RKO (cell line): ENCODE results near the gene NPFFR2.
"Not testable (repeated sequence)": the region's sequence is repeated elsewhere in the genome, so short reads cannot be mapped to it uniquely, and the experiment has no call there.

ENCODE experiments used
- DNase-seq: peaks from one replicate; pipeline ENCODE4 v3.0.0-alpha.2; 2016; ENCODE audit warnings: low spot score

The NPFFR2 gene

DNA sequence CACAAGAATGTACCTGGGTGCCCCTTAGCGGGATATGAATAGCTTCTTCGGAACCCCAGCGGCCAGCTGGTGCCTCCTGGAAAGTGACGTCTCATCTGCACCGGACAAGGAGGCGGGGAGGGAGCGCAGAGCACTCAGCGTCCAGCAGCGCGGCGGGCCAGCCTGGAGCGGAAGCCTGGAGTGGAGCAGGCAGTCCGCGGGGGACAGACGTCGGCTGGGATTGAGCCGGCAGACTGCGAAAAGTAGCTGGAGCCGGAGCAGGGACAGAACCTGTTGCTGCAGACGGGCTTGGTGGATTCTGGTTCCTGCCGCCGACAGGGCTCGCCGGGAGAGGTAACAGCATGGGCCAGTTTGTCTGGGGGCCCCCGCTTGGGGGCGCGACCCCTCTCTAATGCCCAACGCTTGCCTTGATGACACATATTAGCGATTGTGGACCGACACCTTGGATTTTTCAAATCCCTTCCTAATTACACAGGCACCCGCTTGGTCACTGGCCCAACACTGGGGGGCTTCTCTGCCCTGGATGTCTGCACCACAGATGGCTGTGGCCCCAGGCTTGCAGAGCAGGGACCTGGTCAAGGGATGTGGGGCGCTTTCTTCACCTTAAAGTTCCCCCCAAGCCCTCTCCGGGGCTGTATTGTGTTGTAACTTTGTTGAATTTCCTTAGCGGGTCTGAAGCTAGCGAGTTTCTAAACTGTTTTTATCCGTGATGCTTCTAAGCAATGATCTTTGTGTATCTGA lies at the start of gene NPFFR2:
NPFFR2 (plus strand) TSS at position 133 of the 741 bp plus-strand sequence. CDS start 96,592 bp downstream, outside the sequence.
- DNase-seq = no peak

- no peak for DNase-seq
These were observed 39.1 kb upstream of the NPFFR2 start for GRCh38 chr4:71992571-71993312.

DNA sequence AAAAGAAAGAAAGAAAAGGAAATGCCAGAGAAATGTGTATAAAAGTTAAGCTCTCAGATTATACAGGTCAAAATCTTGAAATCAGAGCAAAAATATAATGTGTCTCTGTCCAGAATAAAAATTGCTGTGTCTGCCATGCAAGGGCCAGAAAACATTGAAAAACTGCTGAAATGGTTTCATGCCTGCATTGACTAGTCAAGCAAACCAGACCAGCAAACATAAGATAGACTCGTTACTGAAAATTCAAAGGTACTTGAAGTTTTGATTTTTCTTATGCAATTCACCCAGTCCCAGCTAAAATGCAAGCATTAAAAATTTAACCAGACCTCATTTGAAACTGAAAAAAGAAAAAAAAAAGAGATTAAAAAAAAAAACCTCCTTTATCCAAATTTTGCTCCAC lies 37.2 kb upstream of the NPFFR2 start:
- no peak for DNase-seq

DNA sequence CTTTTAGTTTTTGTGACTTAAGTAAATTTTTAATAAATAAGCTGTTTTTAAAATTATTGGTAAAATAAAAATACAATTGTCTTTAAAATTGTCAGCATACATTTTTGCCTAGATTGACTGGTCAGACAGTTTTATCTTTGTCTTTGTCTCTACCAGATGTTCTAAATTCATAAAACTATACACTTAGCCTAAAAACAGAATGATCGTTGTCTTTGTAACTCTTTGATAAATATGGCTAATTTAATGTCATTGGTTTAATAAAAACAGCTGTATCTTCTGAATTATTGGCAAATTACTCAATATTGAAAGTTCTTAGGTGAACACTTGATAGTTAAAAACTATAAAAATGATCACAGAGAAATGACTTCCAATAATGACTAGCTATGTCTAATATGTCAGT lies 36.5 kb upstream of the NPFFR2 start:
- DNase-seq = no peak

GRCh38 chr4:72006586-72006985 lies 25.2 kb upstream of the NPFFR2 start:
- peak; percentile 59 for DNase-seq

DNA sequence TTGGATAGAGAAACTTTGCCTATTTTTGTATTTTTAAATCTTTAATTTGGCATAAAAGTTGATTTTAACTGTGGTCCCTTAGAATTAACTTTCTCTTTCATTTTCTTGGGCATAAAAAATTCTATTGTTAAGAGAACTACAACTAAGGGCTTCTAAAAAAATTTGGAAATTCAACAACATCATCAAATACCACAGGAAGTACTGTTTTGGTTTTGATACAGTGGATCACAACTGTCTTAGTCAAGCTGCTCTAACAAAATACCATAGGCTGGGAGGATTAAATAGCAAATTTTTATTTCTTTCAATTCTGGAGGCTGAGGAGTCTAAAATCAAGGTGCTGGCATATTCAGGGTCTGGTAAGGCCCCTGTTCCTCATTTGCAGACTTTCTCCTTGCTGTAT lies 19.9 kb upstream of the NPFFR2 start:
- DNase-seq = no peak

DNA sequence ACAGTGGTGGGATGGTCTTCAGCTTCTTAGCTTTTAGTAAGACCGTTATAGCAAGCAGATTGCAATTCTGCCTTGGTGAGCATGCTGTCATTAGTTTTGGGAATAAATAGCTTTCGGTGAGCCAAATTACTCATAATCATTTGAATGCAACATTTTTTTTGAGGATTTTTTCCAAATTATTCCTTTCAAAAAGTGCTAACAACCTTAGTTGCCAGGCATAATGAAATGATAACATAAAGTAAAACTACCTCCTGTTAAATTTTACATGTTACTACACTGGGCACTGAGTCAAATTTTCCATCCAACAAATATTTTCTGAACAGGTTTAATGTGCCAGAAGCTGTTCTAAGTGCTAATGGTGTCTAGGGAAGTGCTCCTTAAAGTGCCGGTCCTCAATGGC lies 15.8 kb upstream of the NPFFR2 start:
- DNase-seq = no peak

DNA sequence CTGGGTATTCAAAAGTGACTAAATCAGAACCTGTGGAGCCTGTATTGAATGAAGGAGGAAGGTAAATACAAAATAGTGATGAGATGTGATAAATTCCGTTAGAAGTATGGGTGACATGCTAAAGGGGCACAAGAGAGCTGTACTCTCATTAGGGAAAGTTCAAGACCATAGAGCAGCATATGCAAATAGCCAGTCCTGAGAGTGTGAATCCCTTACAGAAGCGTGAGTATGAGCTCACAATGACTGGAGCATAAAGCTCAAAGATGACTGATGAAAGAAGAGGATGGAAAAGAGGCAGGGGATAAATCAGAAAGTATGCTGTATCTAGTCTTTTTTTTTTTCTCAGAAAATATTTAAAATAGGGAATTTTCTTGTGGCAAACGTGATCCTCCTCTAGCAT lies 12.1 kb upstream of the NPFFR2 start:
- DNase-seq = no peak

DNA sequence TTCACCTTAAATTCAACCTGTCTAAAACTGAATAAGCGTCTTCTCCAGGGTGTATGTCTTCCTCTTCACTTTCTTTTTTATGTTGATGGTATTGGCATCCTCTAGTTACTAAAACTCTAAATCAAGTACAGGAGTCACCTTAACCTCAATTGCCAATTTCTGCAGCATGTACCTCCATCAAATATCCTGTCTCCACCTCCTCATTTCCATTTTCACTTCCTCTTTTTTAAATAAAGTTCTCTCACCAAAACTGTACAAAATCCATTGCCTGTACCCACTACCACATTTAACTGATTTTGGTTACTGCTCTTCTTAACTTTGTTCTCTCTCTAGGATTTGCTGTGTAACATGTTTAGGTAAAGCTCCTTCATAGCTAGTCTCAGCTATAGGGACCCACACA lies 9.2 kb upstream of the NPFFR2 start:
- DNase-seq = no peak

DNA sequence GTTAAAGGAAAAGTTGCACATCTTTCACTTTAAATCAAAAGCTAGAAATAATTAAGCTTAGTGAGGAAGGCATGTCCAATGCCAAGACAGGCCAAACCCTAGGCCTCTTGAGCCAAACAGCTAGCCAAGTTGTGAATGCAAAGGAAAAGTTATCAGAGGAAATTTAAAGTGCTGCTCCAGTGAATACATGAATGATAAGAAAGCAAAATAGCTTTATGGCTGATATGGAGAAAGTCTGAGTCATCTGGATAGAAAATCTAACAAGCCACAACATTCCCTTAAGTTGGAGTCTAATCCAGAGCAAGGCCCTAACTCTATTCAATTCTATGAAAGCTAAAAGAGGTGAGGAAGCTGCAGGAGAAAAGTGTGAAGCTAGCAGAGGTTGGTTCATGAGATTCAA lies 23.8 kb downstream of the NPFFR2 start:
- no peak for DNase-seq

DNA sequence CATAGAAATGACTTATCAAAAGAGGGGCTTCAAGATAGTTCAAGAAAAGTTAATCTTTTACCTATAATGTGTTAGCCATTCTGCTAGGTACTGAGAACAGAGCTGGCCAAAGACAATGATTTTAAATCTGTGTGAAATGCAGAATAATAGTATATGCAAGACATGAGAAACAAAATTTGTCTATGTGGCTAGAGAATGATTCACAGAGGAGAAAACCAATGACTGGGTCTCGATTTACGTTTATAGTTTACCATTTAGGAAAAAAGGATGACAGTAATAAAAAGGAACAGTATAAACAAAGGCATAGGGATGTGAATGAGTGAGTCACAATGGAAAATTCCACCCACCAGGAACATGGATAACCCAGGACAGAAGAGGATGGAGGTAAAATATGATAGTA lies 31.9 kb downstream of the NPFFR2 start:
- no peak for DNase-seq

GRCh38 chr4:72067051-72067450 lies 35.3 kb downstream of the NPFFR2 start:
- DNase-seq = no peak

- DNase-seq = no peak
These were observed 42.0 kb downstream of the NPFFR2 start for GRCh38 chr4:72073816-72074215.

DNA sequence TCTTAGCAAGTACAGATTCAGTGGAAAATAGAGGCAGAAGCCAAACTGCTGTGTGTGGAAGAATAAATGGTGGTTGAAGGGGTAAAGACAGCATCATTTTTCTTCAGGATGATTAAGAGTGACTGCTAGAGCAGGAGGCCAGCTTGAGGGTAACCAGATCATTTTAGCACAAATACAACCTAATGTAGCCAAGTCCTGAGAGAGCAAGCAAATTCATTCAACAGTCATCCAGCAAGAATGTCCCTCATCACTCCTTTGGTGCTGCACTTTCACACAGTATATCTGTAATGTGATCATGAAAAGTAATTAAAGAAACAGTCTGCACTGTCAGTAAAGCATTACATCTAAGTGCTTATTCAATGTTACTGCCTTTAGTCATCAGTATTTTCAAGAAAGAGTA lies 44.8 kb downstream of the NPFFR2 start:
- peak; percentile 19 for DNase-seq

DNA sequence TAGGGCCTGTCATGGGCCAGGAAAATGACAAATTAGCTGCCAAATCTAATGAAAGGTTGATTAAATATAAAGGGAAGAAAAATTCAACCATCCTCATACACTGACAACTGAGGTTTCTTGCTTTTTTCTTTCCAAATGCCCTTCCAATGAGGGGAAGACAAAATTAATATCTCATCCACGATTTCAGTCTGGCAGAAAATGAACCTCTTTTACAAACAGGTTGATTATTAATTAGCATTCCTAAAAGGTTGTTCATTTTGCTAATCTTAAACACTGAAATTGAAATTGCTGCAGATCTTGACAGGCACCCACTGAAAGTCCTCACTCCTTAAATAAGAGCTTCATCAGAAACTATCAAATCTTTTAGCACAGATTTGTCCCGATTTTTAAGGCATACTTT lies 45.5 kb downstream of the NPFFR2 start:
- DNase-seq = no peak

GRCh38 chr4:72084587-72085011 lies 52.8 kb downstream of the NPFFR2 start:
- no peak for DNase-seq

GRCh38 chr4:72090606-72091005 lies 58.8 kb downstream of the NPFFR2 start:
- DNase-seq = not testable (repeated sequence)

DNA sequence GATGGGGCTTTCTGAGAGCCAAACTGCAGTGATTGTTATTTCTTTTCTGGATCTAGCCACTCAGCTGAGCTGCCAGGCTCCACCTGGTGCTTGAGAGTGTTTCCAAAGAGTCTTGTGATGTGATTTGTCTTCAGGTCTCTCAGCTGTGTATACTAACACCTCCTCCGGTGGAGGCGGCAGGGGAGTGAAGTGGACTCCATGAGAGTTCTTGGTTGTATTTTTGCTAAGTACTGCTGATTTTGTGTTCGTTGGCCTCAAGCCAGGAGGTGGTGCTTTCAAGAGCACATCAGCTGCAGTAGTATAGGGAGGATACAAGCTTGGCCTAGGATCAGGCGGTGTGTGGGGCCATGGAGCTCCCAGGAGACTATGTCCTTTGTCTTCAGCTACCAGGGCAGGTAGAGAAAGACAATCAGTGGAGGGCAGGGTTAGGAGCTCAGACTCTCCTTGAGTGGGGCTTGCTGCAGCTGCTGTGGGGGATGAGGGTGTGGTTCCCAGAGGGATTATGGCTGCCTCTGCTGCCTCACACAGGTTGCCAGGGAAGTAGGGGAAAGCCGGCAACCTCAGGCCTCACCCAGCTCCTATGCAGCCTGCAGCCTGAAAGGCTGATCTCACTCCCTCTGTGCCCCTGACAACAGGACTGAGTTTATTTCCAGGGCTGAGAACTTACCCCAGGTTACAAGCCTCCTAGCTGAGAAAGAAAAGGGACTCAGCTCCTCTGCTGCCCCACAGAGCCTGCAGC lies 62.4 kb downstream of the NPFFR2 start:
- no peak for DNase-seq

GRCh38 chr4:72107456-72107855 lies 75.7 kb downstream of the NPFFR2 start:
- DNase-seq = no peak

GRCh38 chr4:72109364-72109763 lies 77.6 kb downstream of the NPFFR2 start:
- no peak for DNase-seq

GRCh38 chr4:72109959-72110497 lies 78.2 kb downstream of the NPFFR2 start:
- DNase-seq = no peak

- no peak for DNase-seq
These were observed 79.1 kb downstream of the NPFFR2 start for GRCh38 chr4:72110886-72111285.

- DNase-seq = no peak
These were observed 80.1 kb downstream of the NPFFR2 start for GRCh38 chr4:72111863-72112262.
